EL (cell line): Measurements from ENCODE around the gene TM4SF4.

Experiments
- DNase-seq: peaks from one replicate; pipeline ENCODE4 v3.0.0-alpha.2; 2016

The TM4SF4 gene

GRCh38 chr3:149515249-149515648 lies 40.8 kb downstream of the TM4SF4 start:
- no peak for DNase-seq

- DNase-seq: no peak
Measured at GRCh38 chr3:149516920-149517319, 42.4 kb downstream of the TM4SF4 start.

GRCh38 chr3:149519912-149520311 lies 45.4 kb downstream of the TM4SF4 start:
- no peak for DNase-seq

GRCh38 chr3:149523512-149524299 lies 49.2 kb downstream of the TM4SF4 start:
- DNase-seq: no peak

GRCh38 chr3:149527531-149528339 lies 53.2 kb downstream of the TM4SF4 start:
- DNase-seq: no peak

GRCh38 chr3:149528340-149528650 lies 53.8 kb downstream of the TM4SF4 start:
- no peak for DNase-seq

- no peak for DNase-seq
Measured at GRCh38 chr3:149529099-149529498, 54.6 kb downstream of the TM4SF4 start.

- no peak for DNase-seq
Measured at GRCh38 chr3:149532489-149533180, 58.1 kb downstream of the TM4SF4 start.

- no peak for DNase-seq
Measured at GRCh38 chr3:149534082-149534481, 59.6 kb downstream of the TM4SF4 start.

GRCh38 chr3:149534671-149535332 lies 60.3 kb downstream of the TM4SF4 start:
- peak; percentile 57 for DNase-seq

GRCh38 chr3:149535333-149535685 lies 60.8 kb downstream of the TM4SF4 start:
- no peak for DNase-seq

- peak; percentile 28 for DNase-seq
Measured at GRCh38 chr3:149536429-149536828, 61.9 kb downstream of the TM4SF4 start.

- no peak for DNase-seq
Measured at GRCh38 chr3:149538371-149538770, 63.9 kb downstream of the TM4SF4 start.

GRCh38 chr3:149541091-149541491 lies 66.6 kb downstream of the TM4SF4 start:
- no peak for DNase-seq

GRCh38 chr3:149542375-149543312 lies 68.1 kb downstream of the TM4SF4 start:
- peak; percentile 61 for DNase-seq

- no peak for DNase-seq
Measured at GRCh38 chr3:149545049-149545448, 70.6 kb downstream of the TM4SF4 start.

- no peak for DNase-seq
Measured at GRCh38 chr3:149547413-149547812, 72.9 kb downstream of the TM4SF4 start.

- peak; percentile 79 for DNase-seq
Measured at GRCh38 chr3:149547954-149548668, 73.6 kb downstream of the TM4SF4 start.

- no peak for DNase-seq
Measured at GRCh38 chr3:149548669-149549065, 74.2 kb downstream of the TM4SF4 start.

- no peak for DNase-seq
Measured at GRCh38 chr3:149551500-149551899, 77.0 kb downstream of the TM4SF4 start.

GRCh38 chr3:149552700-149553099 lies 78.2 kb downstream of the TM4SF4 start:
- no peak for DNase-seq
